Upper lobe of left lung (tissue), 4 donors: ENCODE results near the gene SRGAP3.

ENCODE experiments used
- POLR2A ChIP-seq, 4 donors: fragments of 450-650 bp; IDR thresholded peaks; one replicate each; pipeline ENCODE4 v1.5.1; 2016 to 2017; ENCODE audit warnings: antibody characterized with exemption in 4 of 4, mild to moderate bottlenecking in 2 of 4
- POLR2AphosphoS5 ChIP-seq, 2 donors: sonication (generic); formaldehyde crosslinking; IDR thresholded peaks; one replicate each; pipeline ENCODE4 v1.5.1; 2017; ENCODE audit warnings: antibody characterized with exemption in 2 of 2
- TF ChIP-seq, protein P1 (sequence below), 6 experiments: fragments of 450-650 bp in 4 of 6; fragments of 200-600 bp in 2 of 6; sonication (generic) in 2 of 6; IDR thresholded peaks; one replicate each; pipeline ENCODE4 v1.5.1; 2016 to 2019; ENCODE audit warnings: antibody characterized with exemption in 6 of 6

DNA sequence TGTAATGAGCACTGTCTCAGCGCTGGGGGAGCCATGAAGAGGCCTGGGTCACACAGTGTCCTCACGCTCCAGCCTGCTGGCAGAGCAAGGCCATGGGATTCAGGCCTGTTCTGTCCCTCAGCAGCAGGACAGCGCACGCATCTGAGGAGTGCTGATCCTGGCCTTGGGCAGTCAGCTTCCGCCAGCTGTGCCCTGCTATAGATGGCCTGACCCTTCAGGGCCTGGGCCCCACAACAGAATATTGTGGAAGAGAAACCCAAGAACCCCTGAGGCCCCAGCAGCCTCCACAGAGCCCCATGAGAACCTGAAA is 78.6 kb downstream of the SRGAP3 start:
- no peak for TF ChIP-seq POLR2A (IDR thresholded peaks at IDR 0.05)
- TF ChIP-seq, protein P1, sequence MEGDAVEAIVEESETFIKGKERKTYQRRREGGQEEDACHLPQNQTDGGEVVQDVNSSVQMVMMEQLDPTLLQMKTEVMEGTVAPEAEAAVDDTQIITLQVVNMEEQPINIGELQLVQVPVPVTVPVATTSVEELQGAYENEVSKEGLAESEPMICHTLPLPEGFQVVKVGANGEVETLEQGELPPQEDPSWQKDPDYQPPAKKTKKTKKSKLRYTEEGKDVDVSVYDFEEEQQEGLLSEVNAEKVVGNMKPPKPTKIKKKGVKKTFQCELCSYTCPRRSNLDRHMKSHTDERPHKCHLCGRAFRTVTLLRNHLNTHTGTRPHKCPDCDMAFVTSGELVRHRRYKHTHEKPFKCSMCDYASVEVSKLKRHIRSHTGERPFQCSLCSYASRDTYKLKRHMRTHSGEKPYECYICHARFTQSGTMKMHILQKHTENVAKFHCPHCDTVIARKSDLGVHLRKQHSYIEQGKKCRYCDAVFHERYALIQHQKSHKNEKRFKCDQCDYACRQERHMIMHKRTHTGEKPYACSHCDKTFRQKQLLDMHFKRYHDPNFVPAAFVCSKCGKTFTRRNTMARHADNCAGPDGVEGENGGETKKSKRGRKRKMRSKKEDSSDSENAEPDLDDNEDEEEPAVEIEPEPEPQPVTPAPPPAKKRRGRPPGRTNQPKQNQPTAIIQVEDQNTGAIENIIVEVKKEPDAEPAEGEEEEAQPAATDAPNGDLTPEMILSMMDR (IDR thresholded peaks at IDR 0.05): no peak
- TF ChIP-seq POLR2AphosphoS5 (IDR thresholded peaks at IDR 0.05): no peak
